Keratinocyte (primary cell): Measurements from ENCODE around the gene HELZ2.

Experiments
- EZH2 ChIP-seq: IDR thresholded peaks from one replicate; pipeline ENCODE4 v1.6.1; 2012; ENCODE audit warnings: inconsistent platforms, mild to moderate bottlenecking, low read length, moderate library complexity
- TF ChIP-seq, protein P1 (sequence below), 3 experiments: IDR thresholded peaks in 1 of 3; conservative IDR thresholded peaks in 1 of 3; optimal IDR thresholded peaks in 1 of 3; 2 replicates in 2 of 3; 3 replicates in 1 of 3; pipeline versions ENCODE3 to v1.5.1; 2011; ENCODE audit warnings: low read length in 3 of 3, mild to moderate bottlenecking in 3 of 3, moderate library complexity in 2 of 3, control low read depth in 1 of 3, inconsistent platforms in 1 of 3; ENCODE audit not compliant: insufficient read depth in 2 of 3; ENCODE audit errors: extremely low read depth in 1 of 3

DNA sequence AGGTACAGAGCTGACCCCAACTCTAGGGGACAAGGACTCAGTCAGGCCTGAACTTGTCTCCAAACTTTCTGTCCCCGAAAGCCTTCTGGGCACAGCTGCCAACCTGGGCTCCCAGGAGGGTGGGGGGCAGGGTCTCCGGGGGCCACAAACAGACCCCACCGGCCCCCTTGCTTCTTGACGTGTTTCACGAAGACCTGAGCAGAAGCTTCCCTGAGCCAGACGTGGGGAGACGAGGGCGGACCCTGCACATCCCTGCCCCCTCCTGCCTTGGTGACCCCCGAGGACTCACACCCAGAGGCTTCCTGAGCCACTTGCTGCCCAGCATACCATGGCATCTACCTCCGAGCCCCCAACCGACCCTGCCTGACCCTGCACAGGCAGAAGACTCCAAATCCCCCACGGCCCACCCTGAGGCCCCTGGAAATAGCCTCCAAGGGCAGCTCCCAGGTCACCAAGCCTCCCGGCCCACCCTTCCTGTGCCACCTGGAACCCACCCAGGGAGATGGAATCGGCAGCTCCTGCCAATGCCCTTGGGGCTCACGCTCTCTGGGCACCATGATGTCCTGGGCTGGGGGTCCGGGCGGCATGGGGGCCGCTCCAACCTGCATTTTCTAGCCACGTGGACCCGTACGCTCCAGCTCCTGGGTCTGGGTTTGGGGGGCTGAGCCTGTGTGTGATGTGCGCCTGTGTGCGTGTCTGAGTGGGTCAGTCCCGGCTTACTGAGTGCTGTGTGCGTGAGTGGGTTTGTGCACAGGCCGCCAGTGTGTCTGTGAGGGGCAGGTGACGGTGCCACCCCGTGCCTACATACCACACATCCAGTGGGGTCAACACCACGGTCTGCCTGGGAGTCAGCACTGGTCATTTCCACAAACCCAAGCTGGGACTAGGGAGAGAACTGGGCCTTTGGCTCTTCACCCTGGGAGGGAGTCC, 34.3 kb downstream of the HELZ2 start:
- TF ChIP-seq, protein P1, sequence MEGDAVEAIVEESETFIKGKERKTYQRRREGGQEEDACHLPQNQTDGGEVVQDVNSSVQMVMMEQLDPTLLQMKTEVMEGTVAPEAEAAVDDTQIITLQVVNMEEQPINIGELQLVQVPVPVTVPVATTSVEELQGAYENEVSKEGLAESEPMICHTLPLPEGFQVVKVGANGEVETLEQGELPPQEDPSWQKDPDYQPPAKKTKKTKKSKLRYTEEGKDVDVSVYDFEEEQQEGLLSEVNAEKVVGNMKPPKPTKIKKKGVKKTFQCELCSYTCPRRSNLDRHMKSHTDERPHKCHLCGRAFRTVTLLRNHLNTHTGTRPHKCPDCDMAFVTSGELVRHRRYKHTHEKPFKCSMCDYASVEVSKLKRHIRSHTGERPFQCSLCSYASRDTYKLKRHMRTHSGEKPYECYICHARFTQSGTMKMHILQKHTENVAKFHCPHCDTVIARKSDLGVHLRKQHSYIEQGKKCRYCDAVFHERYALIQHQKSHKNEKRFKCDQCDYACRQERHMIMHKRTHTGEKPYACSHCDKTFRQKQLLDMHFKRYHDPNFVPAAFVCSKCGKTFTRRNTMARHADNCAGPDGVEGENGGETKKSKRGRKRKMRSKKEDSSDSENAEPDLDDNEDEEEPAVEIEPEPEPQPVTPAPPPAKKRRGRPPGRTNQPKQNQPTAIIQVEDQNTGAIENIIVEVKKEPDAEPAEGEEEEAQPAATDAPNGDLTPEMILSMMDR (optimal IDR thresholded peaks at IDR 0.05 in 1 of 3, IDR thresholded peaks at IDR 0.05 in 1 of 3, conservative IDR thresholded peaks at IDR 0.05 in 1 of 3; ENCODE audit: extremely low read depth in 1 of 3, insufficient read depth in 2 of 3, low read length in 3 of 3): no peak
- no peak for TF ChIP-seq EZH2
